K562 (cell line): ENCODE results near the gene EVL. TPM values are rescaled to one million over a fixed set of nuclear protein-coding genes. Genes with fewer than 3 reads are reported as not detected.

Experiments
- CCNT2 ChIP-seq: IDR thresholded peaks from 2 replicates; pipeline ENCODE4 v1.6.1; 2011; ENCODE audit warnings: borderline replicate concordance, low read depth, mild to moderate bottlenecking, moderate library complexity, mixed read lengths, low read length; ENCODE audit not compliant: insufficient read length; ENCODE audit errors: extremely low read depth
- CEBPG ChIP-seq, 3 experiments: fragments of 200-800 bp in 1 of 3; sonication (Bioruptor generic) in 1 of 3; sonication (generic) in 1 of 3; formaldehyde crosslinking in 1 of 3; IDR thresholded peaks in 2 of 3; conservative IDR thresholded peaks in 1 of 3; 2 replicates each; pipeline versions ENCODE4 v1.6.1 to v1.8.0; 2016 to 2022; ENCODE audit warnings: missing compliant biosample characterization in 2 of 3, missing genetic modification characterization in 2 of 3, mild to moderate bottlenecking in 1 of 3, missing genetic modification reagents in 1 of 3
- IFI16 ChIP-seq: fragments of 250-450 bp; sonication (Bioruptor Pico); IDR thresholded peaks from 2 replicates; pipeline ENCODE4 v2.1.2; 2022; ENCODE audit warnings: mild to moderate bottlenecking, inconsistent platforms
- MAZ ChIP-seq, 2 experiments: fragments of 450-650 bp in 1 of 2; sonication (generic) in 1 of 2; formaldehyde crosslinking; IDR thresholded peaks in 1 of 2; conservative IDR thresholded peaks in 1 of 2; 2 replicates each; pipeline versions ENCODE4 v1.4.0 to v1.5.0; 2020; ENCODE audit warnings: mild to moderate bottlenecking in 1 of 2, missing genetic modification reagents in 1 of 2
- MED1 ChIP-seq: sonication (generic); formaldehyde crosslinking; IDR thresholded peaks from 2 replicates; pipeline ENCODE4 v1.8.1; 2023; ENCODE audit warnings: missing genetic modification reagents, borderline replicate concordance
- MXI1 ChIP-seq: IDR thresholded peaks from 2 replicates; pipeline ENCODE4 v1.6.1; 2011; ENCODE audit warnings: low read depth, mild to moderate bottlenecking, improper control_type of control experiment, low read length
- NONO ChIP-seq, 2 experiments: fragments of 200-400 bp in 1 of 2; fragments of 450-650 bp in 1 of 2; formaldehyde crosslinking in 1 of 2; IDR thresholded peaks; 2 replicates each; pipeline ENCODE4 v1.6.1; 2017; ENCODE audit warnings: low read depth in 2 of 2, mild to moderate bottlenecking in 2 of 2, moderate library complexity in 2 of 2, low read length in 1 of 2
- NR4A1 ChIP-seq, 2 experiments: fragments of 250-450 bp in 1 of 2; fragments of 450-650 bp in 1 of 2; sonication (Bioruptor Pico) in 1 of 2; IDR thresholded peaks; 2 replicates each; pipeline versions ENCODE4 v1.4.0 to v1.6.1; 2016 to 2020; ENCODE audit warnings: mild to moderate bottlenecking in 2 of 2, missing compliant biosample characterization in 1 of 2, missing genetic modification characterization in 1 of 2, moderate library complexity in 1 of 2
- TAF1 ChIP-seq: IDR thresholded peaks from 2 replicates; pipeline ENCODE4 v1.6.1; 2011; ENCODE audit warnings: mild to moderate bottlenecking, low read length, moderate library complexity; ENCODE audit not compliant: insufficient read depth, control insufficient read depth, severe bottlenecking; ENCODE audit errors: extremely low read depth
- TRIM24 ChIP-seq, 2 experiments: fragments of 450-650 bp; IDR thresholded peaks; 2 replicates each; pipeline ENCODE4 v1.6.1; 2016
- polyA plus RNA-seq, 8 experiments: library from polyadenylated mRNA; depleted of rRNA in 4 of 8; stranded (reverse) in 5 of 8; unstranded in 3 of 8; fragments of >200 nt; fragmentation: Nextera tagmentation in 2 of 8; fragmentation: Illumina TruSeq in 1 of 8; extraction: Ambion mirVana in 2 of 8; extraction: Trizol in 1 of 8; gene quantifications; 2 replicates each; pipeline versions ENCODE4 v1.2.1 to v1.2.3, GENCODE V29; 2011 to 2014; ENCODE audit warnings: inconsistent platforms in 1 of 8, missing spikeins in 1 of 8
- total RNA-seq, 7 experiments: library from RNA; depleted of rRNA in 6 of 7; stranded (reverse); fragments of >200 nt in 6 of 7; fragmentation: Illumina TruSeq in 2 of 7; extraction: Trizol in 2 of 7; gene quantifications; 2 replicates each; pipeline versions ENCODE4 v1.2.1 to v1.2.3, GENCODE V29; 2011 to 2021; ENCODE audit warnings: low replicate concordance in 1 of 7
- TF ChIP-seq, protein P1 (sequence below): sonication (generic); formaldehyde crosslinking; IDR thresholded peaks from 2 replicates; pipeline ENCODE4 v1.8.0; 2022; ENCODE audit warnings: mild to moderate bottlenecking, missing genetic modification reagents, borderline replicate concordance
- TF ChIP-seq, protein P2 (sequence below), 2 experiments: fragments of 450-650 bp; formaldehyde crosslinking in 1 of 2; IDR thresholded peaks; 2 replicates each; pipeline versions ENCODE4 v1.4.0 to v1.6.1; 2014 to 2020; ENCODE audit warnings: mild to moderate bottlenecking in 2 of 2, borderline replicate concordance in 1 of 2, low read depth in 1 of 2

The EVL gene
- total and polyA plus RNA-seq, 9 of the 15 experiments (the other 6 are each of a cell fraction or from before 2014, with no cell fraction given) = 2.9 to 43.4 (median 23.9) TPM

DNA sequence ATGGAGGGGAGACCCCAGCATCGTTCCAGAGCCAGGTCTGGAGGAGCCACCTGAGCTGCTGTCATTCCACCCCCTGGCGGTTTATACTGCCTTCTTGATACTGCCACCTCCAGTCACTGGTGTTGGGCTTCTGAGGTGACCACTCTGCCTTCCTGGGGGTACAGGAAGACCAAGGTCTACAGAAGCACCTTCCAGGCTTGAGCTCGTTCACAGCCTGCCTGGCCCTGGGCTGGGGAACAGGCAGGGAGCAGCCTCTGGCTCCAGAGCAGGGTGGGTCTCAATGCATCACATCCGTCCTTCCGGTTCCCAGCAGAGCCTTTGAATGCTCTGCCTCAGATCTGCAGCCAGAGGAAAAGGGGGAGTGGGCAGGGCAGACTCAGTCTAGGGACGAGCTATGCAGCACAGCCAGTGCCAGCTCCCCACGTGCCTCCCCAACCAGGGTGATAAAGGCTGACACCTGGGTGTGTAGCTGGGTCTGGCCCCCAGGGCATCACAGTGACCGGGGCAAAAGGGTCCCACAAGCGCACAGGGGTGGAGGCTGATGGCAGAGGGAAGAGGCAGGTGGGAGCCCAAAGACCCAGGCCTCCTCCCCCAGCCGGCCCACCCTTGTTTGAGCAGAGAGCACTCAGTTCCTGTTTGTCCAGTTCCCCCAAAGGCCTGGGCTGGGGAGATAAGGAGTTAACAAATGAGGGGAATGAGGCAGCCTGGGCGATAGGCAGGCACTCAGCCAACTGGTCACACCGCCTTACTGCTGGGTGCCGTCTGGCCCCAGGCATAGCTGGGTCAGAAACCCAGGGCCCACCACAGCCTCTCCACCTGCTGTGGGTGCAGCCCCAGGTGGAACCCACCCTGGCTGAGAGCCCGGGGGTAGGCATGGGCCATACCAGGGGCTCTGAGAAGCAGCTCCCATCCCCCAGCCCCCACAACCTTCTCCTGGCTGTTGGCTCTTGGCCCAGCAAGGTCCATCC lies 77.1 kb downstream of the EVL start (continued):
- TF ChIP-seq NONO (IDR thresholded peaks at IDR 0.05; ENCODE audit: low read depth in 2 of 2, low read length in 1 of 2) (0 out of 4 replicates have a peak, but pooled peaks of 1 of the 2 experiments have one; percentile 35), NR4A1 (CRISPR knock-in tag; IDR thresholded peaks at IDR 0.05) (no peak), NR4A1 (tag; IDR thresholded peaks at IDR 0.05) (no peak), TAF1 (peak; percentile 23), MED1 (no peak), CEBPG (CRISPR knock-in tag; IDR thresholded peaks at IDR 0.05) (no peak), CEBPG (tag; conservative IDR thresholded peaks at IDR 0.05 in 1 of 2, IDR thresholded peaks at IDR 0.05 in 1 of 2) (no peak), MAZ (CRISPR knock-in tag; conservative IDR thresholded peaks at IDR 0.05 in 1 of 2, IDR thresholded peaks at IDR 0.05 in 1 of 2) (peak in 1 of 2 experiments; percentile 44; a peak in 2 of 4 replicates), IFI16 (0 out of 2 replicates have a peak, but pooled peaks have one; percentile 12), MXI1 (peak; percentile 53), TRIM24 (IDR thresholded peaks at IDR 0.05) (peak; percentile 34 to 54; a peak in 2 of 4 replicates), CCNT2 (peak; percentile 81)
- TF ChIP-seq, protein P1, sequence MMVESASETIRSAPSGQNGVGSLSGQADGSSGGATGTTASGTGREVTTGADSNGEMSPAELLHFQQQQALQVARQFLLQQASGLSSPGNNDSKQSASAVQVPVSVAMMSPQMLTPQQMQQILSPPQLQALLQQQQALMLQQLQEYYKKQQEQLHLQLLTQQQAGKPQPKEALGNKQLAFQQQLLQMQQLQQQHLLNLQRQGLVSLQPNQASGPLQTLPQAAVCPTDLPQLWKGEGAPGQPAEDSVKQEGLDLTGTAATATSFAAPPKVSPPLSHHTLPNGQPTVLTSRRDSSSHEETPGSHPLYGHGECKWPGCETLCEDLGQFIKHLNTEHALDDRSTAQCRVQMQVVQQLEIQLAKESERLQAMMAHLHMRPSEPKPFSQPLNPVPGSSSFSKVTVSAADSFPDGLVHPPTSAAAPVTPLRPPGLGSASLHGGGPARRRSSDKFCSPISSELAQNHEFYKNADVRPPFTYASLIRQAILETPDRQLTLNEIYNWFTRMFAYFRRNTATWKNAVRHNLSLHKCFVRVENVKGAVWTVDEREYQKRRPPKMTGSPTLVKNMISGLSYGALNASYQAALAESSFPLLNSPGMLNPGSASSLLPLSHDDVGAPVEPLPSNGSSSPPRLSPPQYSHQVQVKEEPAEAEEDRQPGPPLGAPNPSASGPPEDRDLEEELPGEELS (CRISPR knock-in tag) = 0 out of 2 replicates have a peak, but pooled peaks have one; percentile 57
- TF ChIP-seq, protein P2, sequence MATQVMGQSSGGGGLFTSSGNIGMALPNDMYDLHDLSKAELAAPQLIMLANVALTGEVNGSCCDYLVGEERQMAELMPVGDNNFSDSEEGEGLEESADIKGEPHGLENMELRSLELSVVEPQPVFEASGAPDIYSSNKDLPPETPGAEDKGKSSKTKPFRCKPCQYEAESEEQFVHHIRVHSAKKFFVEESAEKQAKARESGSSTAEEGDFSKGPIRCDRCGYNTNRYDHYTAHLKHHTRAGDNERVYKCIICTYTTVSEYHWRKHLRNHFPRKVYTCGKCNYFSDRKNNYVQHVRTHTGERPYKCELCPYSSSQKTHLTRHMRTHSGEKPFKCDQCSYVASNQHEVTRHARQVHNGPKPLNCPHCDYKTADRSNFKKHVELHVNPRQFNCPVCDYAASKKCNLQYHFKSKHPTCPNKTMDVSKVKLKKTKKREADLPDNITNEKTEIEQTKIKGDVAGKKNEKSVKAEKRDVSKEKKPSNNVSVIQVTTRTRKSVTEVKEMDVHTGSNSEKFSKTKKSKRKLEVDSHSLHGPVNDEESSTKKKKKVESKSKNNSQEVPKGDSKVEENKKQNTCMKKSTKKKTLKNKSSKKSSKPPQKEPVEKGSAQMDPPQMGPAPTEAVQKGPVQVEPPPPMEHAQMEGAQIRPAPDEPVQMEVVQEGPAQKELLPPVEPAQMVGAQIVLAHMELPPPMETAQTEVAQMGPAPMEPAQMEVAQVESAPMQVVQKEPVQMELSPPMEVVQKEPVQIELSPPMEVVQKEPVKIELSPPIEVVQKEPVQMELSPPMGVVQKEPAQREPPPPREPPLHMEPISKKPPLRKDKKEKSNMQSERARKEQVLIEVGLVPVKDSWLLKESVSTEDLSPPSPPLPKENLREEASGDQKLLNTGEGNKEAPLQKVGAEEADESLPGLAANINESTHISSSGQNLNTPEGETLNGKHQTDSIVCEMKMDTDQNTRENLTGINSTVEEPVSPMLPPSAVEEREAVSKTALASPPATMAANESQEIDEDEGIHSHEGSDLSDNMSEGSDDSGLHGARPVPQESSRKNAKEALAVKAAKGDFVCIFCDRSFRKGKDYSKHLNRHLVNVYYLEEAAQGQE (IDR thresholded peaks at IDR 0.05; ENCODE audit: borderline replicate concordance) = 0 out of 2 replicates have a peak, but pooled peaks have one; percentile 14
- TF ChIP-seq, protein P2 (CRISPR knock-in tag; IDR thresholded peaks at IDR 0.05; ENCODE audit: low read depth) = no peak
